OCI-LY1 (cell line): ENCODE results near the gene MET.

Experiments used
- H2AFZ ChIP-seq: fragments of 200-600 bp; sonication (generic), shearing (Covaris generic); 2 replicates; pipeline ENCODE4 v1.6.0; 2014; ENCODE audit warnings: antibody characterized with exemption, mild to moderate bottlenecking, low read length
- H3F3A ChIP-seq: fragments of 200-600 bp; sonication (generic), shearing (Covaris generic); 2 replicates; pipeline ENCODE4 v1.6.0; 2014; ENCODE audit warnings: mild to moderate bottlenecking, antibody characterized with exemption, low read length, moderate library complexity; ENCODE audit not compliant: insufficient read depth
- H3K27ac ChIP-seq: fragments of 200-600 bp; sonication (generic); 2 replicates; pipeline ENCODE4 v1.5.1; 2014; ENCODE audit warnings: low read length, mixed run types, mild to moderate bottlenecking, low read depth; ENCODE audit not compliant: poor library complexity, severe bottlenecking
- H3K27me3 ChIP-seq: fragments of 200-600 bp; sonication (generic); 2 replicates; pipeline ENCODE4 v1.6.0; 2014; ENCODE audit warnings: antibody characterized with exemption, mild to moderate bottlenecking, low read length, moderate library complexity; ENCODE audit not compliant: insufficient read depth
- H3K36me3 ChIP-seq: fragments of 200-600 bp; sonication (generic); 2 replicates; pipeline ENCODE4 v1.6.1; 2014; ENCODE audit warnings: mild to moderate bottlenecking, antibody characterized with exemption, low read length, moderate library complexity, mixed read lengths; ENCODE audit not compliant: insufficient read depth
- H3K4me1 ChIP-seq: fragments of 200-600 bp; sonication (generic); 2 replicates; pipeline ENCODE4 v1.5.1; 2014; ENCODE audit warnings: mild to moderate bottlenecking, low read length, moderate library complexity; ENCODE audit not compliant: insufficient read depth, severe bottlenecking
- H3K4me2 ChIP-seq: fragments of 200-600 bp; sonication (generic), shearing (Covaris generic); 2 replicates; pipeline ENCODE4 v1.6.1; 2014; ENCODE audit warnings: low read length
- H3K4me3 ChIP-seq: fragments of 200-600 bp; sonication (generic); 2 replicates; pipeline ENCODE4 v1.5.1; 2014; ENCODE audit warnings: low read length, low read depth, mild to moderate bottlenecking, mixed read lengths; ENCODE audit not compliant: poor library complexity, severe bottlenecking
- H3K79me2 ChIP-seq: fragments of 200-600 bp; shearing (Covaris generic); 2 replicates; pipeline ENCODE4 v1.6.1; 2016; ENCODE audit warnings: mixed run types, low read length, mixed read lengths; ENCODE audit not compliant: insufficient read depth
- H3K9ac ChIP-seq: fragments of 200-600 bp; sonication (generic), shearing (Covaris generic); 2 replicates; pipeline ENCODE4 v1.6.1; 2014; ENCODE audit warnings: mild to moderate bottlenecking, low read length, mixed read lengths
- H3K9me2 ChIP-seq: fragments of 200-600 bp; sonication (generic), shearing (Covaris generic); 2 replicates; pipeline ENCODE4 v1.6.1; 2014; ENCODE audit warnings: low read depth, mild to moderate bottlenecking, low read length, mixed read lengths
- H3K9me3 ChIP-seq: fragments of 200-600 bp; shearing (Covaris generic); 2 replicates; pipeline ENCODE4 v1.6.1; 2014; ENCODE audit warnings: low read length, mixed read lengths
- H4K20me1 ChIP-seq: fragments of 200-600 bp; sonication (generic), shearing (Covaris generic); 2 replicates; pipeline ENCODE4 v1.6.0; 2016; ENCODE audit warnings: mild to moderate bottlenecking, low read length; ENCODE audit not compliant: insufficient read depth
- CTCF ChIP-seq: fragments of 200-600 bp; sonication (generic), shearing (Covaris generic); IDR thresholded peaks from 2 replicates; pipeline ENCODE4 v1.5.1; 2017; ENCODE audit warnings: mild to moderate bottlenecking, antibody characterized with exemption, low read length, moderate library complexity, mixed read lengths
- EZH2 ChIP-seq: fragments of 200-600 bp; sonication (generic), shearing (Covaris generic); IDR thresholded peaks from 2 replicates; pipeline ENCODE4 v1.8.0; 2017; ENCODE audit warnings: borderline replicate concordance, mixed run types, mild to moderate bottlenecking, antibody characterized with exemption, low read length, moderate library complexity, mixed read lengths

Gene MET

GRCh38 chr7:116730097-116731022, 58.4 kb downstream of the MET start:
- Histone ChIP-seq H3K4me2 (no peak overlapping the region), H2AFZ (no peak overlapping the region), H3K9me3 (no peaks in the 10 kb centered on the region), H3K9me2 (no peaks in the 10 kb centered on the region), H3F3A (no peaks in the 10 kb centered on the region), H3K79me2 (no peaks in the 10 kb centered on the region), H3K9ac (no peak overlapping the region), H3K27ac (no peak overlapping the region), H3K4me3 (no peak overlapping the region), H3K36me3 (no peaks in the 10 kb centered on the region), H4K20me1 (no peaks in the 10 kb centered on the region), H3K27me3 (no peaks in the 10 kb centered on the region), H3K4me1 (no peaks in the 10 kb centered on the region)
- TF ChIP-seq CTCF (no peak), EZH2 (no peak)

GRCh38 chr7:116731023-116731395, 59.0 kb downstream of the MET start:
- no peaks in the 10 kb centered on the region for H3K9me3 ChIP-seq
- no peak overlapping the region for H3K4me3 ChIP-seq
- no peaks in the 10 kb centered on the region for H3F3A ChIP-seq
- no peaks in the 10 kb centered on the region for H3K4me1 ChIP-seq
- H3K9me2 ChIP-seq = no peaks in the 10 kb centered on the region
- H3K79me2 ChIP-seq = no peaks in the 10 kb centered on the region
- H3K36me3 ChIP-seq = no peaks in the 10 kb centered on the region
- TF ChIP-seq EZH2 (no peak), CTCF (no peak)
- no peak overlapping the region for H3K9ac ChIP-seq
- H2AFZ ChIP-seq = no peak overlapping the region
- no peaks in the 10 kb centered on the region for H3K27me3 ChIP-seq
- H3K4me2 ChIP-seq = no peak overlapping the region
- H4K20me1 ChIP-seq = no peaks in the 10 kb centered on the region
- H3K27ac ChIP-seq = no peak overlapping the region

- no peaks in the 10 kb centered on the region for H3K36me3 ChIP-seq
- H3K27ac ChIP-seq = no peak overlapping the region
- no peaks in the 10 kb centered on the region for H3K4me1 ChIP-seq
- H3K4me3 ChIP-seq = no peak overlapping the region
- no peak overlapping the region for H3K9ac ChIP-seq
- TF ChIP-seq CTCF (no peak), EZH2 (no peak)
- H2AFZ ChIP-seq = no peak overlapping the region
- H3K9me3 ChIP-seq = no peaks in the 10 kb centered on the region
- H4K20me1 ChIP-seq = no peaks in the 10 kb centered on the region
- no peaks in the 10 kb centered on the region for H3K79me2 ChIP-seq
- no peaks in the 10 kb centered on the region for H3K9me2 ChIP-seq
- H3K27me3 ChIP-seq = no peaks in the 10 kb centered on the region
- H3K4me2 ChIP-seq = no peak overlapping the region
- no peaks in the 10 kb centered on the region for H3F3A ChIP-seq
These were observed 59.7 kb downstream of the MET start for GRCh38 chr7:116731445-116732335.
